Stomach (tissue), 9 donors: ENCODE data around the gene MCC. TPM values are rescaled to one million over a fixed set of nuclear protein-coding genes. Genes with fewer than 3 reads are reported as not detected.

Source experiments
- DNase-seq, 2 donors: peaks; one replicate each; pipeline versions ENCODE4 v3.0.0 to v3.0.0-alpha.2; 2013 to 2019
- H3K27ac ChIP-seq, 5 donors: fragments of 200-600 bp in 4 of 5; sonication (generic) in 4 of 5; one replicate each; pipeline ENCODE4 v1.5.1; 2013 to 2019; ENCODE audit warnings: mild to moderate bottlenecking in 1 of 5, moderate library complexity in 1 of 5
- H3K27me3 ChIP-seq, 3 donors: fragments of 200-600 bp; sonication (generic); one replicate each; pipeline ENCODE4 v1.5.1; 2017 to 2019; ENCODE audit warnings: mixed run types in 1 of 3
- H3K36me3 ChIP-seq, 4 donors: fragments of 200-600 bp; sonication (generic); 1 replicate in 3 of 4; 2 replicates in 1 of 4; pipeline ENCODE4 v1.5.1; 2016 to 2019
- H3K4me1 ChIP-seq, 4 donors: fragments of 200-600 bp; sonication (generic); one replicate each; pipeline ENCODE4 v1.5.1; 2016 to 2019
- H3K4me3 ChIP-seq, 4 donors: fragments of 200-600 bp; sonication (generic) in 3 of 4; one replicate each; pipeline ENCODE4 v1.5.1; 2016 to 2019; ENCODE audit warnings: mild to moderate bottlenecking in 1 of 4
- H3K9me3 ChIP-seq, 4 donors: fragments of 200-600 bp; sonication (generic); one replicate each; pipeline ENCODE4 v1.5.1; 2016 to 2019
- CTCF ChIP-seq, 7 experiments: fragments of 450-650 bp in 4 of 7; fragments of 200-600 bp in 3 of 7; sonication (generic) in 3 of 7; IDR thresholded peaks; one replicate each; pipeline ENCODE4 v1.5.1; 2016 to 2019; ENCODE audit warnings: antibody characterized with exemption in 7 of 7, control low read depth in 2 of 7, mild to moderate bottlenecking in 1 of 7
- EP300 ChIP-seq: sonication (generic); formaldehyde crosslinking; IDR thresholded peaks from one replicate; pipeline ENCODE4 v1.6.1; 2017; ENCODE audit warnings: antibody characterized with exemption
- POLR2A ChIP-seq, 4 donors: fragments of 450-650 bp; IDR thresholded peaks; one replicate each; pipeline ENCODE4 v1.6.1; 2016; ENCODE audit warnings: antibody characterized with exemption in 4 of 4, control low read depth in 2 of 4, mild to moderate bottlenecking in 1 of 4, moderate library complexity in 1 of 4
- POLR2AphosphoS5 ChIP-seq, 3 donors: sonication (generic); formaldehyde crosslinking; IDR thresholded peaks; one replicate each; pipeline ENCODE4 v1.6.1; 2016; ENCODE audit warnings: antibody characterized with exemption in 3 of 3
- WGBS, 5 donors: extraction: QIAGEN DNeasy Blood & Tissue Kit in 3 of 5; methylation state at CpG; one replicate each; pipeline versions ENCODE4 v1.1.5 to v1.1.7; 2013 to 2018; 5-methylcytosine and 5-hydroxymethylcytosine counted together
- intact Hi-C: fragments of 100-400 bp; cut with DNase I; formaldehyde crosslinking; loops from one replicate; pipeline ENCODE4 v1.15.1; 2023; ENCODE audit warnings: low total_unique reads
- polyA plus RNA-seq, 3 donors: library from polyadenylated mRNA; stranded (reverse); fragments of 200-250 nt; gene quantifications; one replicate each; pipeline ENCODE4 v1.2.3, GENCODE V29; 2013
- total RNA-seq, 5 donors: library from RNA; depleted of rRNA; stranded (reverse); fragments of >200 nt; gene quantifications; one replicate each; pipeline versions ENCODE4 v1.1.0 to v1.2.3, GENCODE V29; 2014 to 2016
- donor health status: healthy with polysubstance abuse.
- donor health status: Bipolar disorder and iron deficiency.
- donor health status: healthy.

MCC gene
- total and polyA plus RNA-seq, 8 donors, result 3.8 to 35.1 (median 8.9) TPM

DNA sequence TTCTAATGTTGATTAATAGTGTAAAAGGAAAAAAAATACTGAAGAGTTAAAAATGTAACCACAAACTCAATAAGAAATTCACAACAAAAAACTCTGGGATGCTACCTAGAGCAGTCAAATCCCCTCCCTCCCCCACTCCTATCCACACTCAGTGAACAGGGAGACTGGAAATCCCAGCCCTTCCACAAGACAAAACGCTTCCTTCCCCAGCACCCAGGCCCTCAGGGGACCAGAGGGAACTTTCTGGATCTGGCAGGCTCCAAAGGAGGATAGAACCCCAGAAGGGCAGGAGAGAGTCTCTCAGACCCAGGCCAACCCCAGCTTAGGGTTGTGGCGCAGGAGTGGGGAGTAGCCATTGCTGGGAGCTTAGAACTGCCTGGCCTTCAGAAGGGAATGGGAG, 456.7 kb downstream of the MCC start:
- Histone ChIP-seq H3K27me3 (no peaks in the 10 kb centered on the region), H3K4me3 (no peak overlapping the region), H3K9me3 (no peaks in the 10 kb centered on the region), H3K4me1 (peaks cover 0 to 6% (median 0%) of the 10 kb centered on the region in 4 donors), H3K36me3 (peaks cover 15 to 33% (median 26%) of the 10 kb centered on the region in 4 donors), H3K27ac (no peak overlapping the region)
- no peak for DNase-seq
- whole genome bisulfite sequencing, 5 donors, result 82 to 91% (median 88%) methylated on average over 2 of the region's 2 CpGs
- TF ChIP-seq POLR2A (IDR thresholded peaks at IDR 0.05) (no peak), POLR2AphosphoS5 (IDR thresholded peaks at IDR 0.05) (no peak), CTCF (IDR thresholded peaks at IDR 0.05) (no peak), EP300 (no peak)
- intact Hi-C loops, result no loop called here

GRCh38 chr5:113031104-113031503, 457.1 kb downstream of the MCC start:
- TF ChIP-seq POLR2A (IDR thresholded peaks at IDR 0.05), result no peak
- TF ChIP-seq POLR2AphosphoS5 (IDR thresholded peaks at IDR 0.05), result no peak
- no peak for TF ChIP-seq CTCF (IDR thresholded peaks at IDR 0.05)
- TF ChIP-seq EP300, result no peak

DNA sequence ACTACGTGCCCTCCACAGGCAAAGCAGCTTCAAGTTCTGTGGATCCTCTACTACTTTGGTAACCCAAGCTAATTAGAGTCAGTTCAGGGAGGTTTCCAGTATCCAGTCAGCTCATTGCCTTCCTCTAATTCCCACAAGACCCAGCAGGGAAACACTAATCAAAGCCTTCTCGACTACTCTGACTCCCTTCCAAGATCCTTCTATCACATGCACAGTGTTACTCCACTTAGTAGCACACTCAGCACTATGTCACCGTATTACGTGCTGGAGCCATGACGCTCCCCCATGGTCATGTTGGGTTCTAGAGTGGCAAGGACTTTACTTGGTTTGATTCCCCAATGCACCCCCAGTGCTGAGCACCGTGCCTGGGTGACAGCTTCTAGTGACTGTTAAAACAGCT, 458.6 kb downstream of the MCC start:
- intact Hi-C loops, result no loop called here
- Histone ChIP-seq H3K27me3 (no peaks in the 10 kb centered on the region), H3K9me3 (no peaks in the 10 kb centered on the region), H3K27ac (no peak overlapping the region), H3K4me1 (peaks cover 0 to 6% (median 0%) of the 10 kb centered on the region in 4 donors), H3K36me3 (peaks cover 15 to 38% (median 36%) of the 10 kb centered on the region in 4 donors), H3K4me3 (no peak overlapping the region)
- WGBS, 5 donors, result 78 to 93% (median 78%) methylated on average over 6 of the region's 6 CpGs
- no peak for DNase-seq
- no peak for TF ChIP-seq CTCF (IDR thresholded peaks at IDR 0.05)
- TF ChIP-seq POLR2AphosphoS5 (IDR thresholded peaks at IDR 0.05), result no peak
- TF ChIP-seq EP300, result no peak
- no peak for TF ChIP-seq POLR2A (IDR thresholded peaks at IDR 0.05)

More at GRCh38 chr5:113031104-113031503, 457.1 kb downstream of the MCC start:
- intact Hi-C loops, result no loop called here
- H3K36me3 ChIP-seq, result peaks cover 15 to 33% (median 30%) of the 10 kb centered on the region in 4 donors
- H3K9me3 ChIP-seq, result no peaks in the 10 kb centered on the region
- no peak overlapping the region for H3K27ac ChIP-seq
- H3K4me3 ChIP-seq, result no peak overlapping the region
- DNase-seq, result no peak
- H3K27me3 ChIP-seq, result no peaks in the 10 kb centered on the region
- H3K4me1 ChIP-seq, result peaks cover 0 to 6% (median 0%) of the 10 kb centered on the region in 4 donors
- WGBS, 5 donors, result 71 to 87% (median 85%) methylated on average over 8 of the region's 8 CpGs

DNA sequence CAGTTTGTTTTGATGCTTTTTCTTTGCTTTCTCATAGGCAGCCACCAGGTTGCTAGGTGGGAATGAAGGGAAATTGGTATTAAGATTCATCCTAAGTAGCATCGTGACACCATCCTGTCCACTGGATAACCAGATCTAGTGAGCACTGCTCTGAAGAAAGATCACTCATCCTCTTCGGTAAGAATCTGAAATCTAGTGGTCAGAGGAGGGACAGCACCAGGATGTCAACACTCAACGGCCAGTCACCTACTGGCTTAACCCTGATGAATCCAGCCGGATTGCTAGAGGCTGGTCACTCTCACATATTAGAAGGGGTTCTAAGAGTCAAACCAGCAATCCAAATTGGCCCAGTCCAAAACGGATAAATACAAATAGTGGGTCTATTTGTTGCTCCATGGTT, 460.8 kb downstream of the MCC start:
- TF ChIP-seq EP300 (no peak), POLR2AphosphoS5 (IDR thresholded peaks at IDR 0.05) (no peak), CTCF (IDR thresholded peaks at IDR 0.05) (no peak), POLR2A (IDR thresholded peaks at IDR 0.05) (no peak)
- peaks cover 15 to 38% (median 36%) of the 10 kb centered on the region in 4 donors for H3K36me3 ChIP-seq
- H3K4me3 ChIP-seq, result no peak overlapping the region
- H3K4me1 ChIP-seq, result peaks cover 0 to 19% (median 9%) of the 10 kb centered on the region in 4 donors
- 89 to 96% (median 92%) methylated on average over 5 of the region's 5 CpGs for WGBS, 5 donors
- no peaks in the 10 kb centered on the region for H3K9me3 ChIP-seq
- no peak overlapping the region for H3K27ac ChIP-seq
- intact Hi-C loops, result no loop called here
- H3K27me3 ChIP-seq, result no peaks in the 10 kb centered on the region
- DNase-seq, result no peak
